HEK293 (cell line): Measurements from ENCODE around the gene METTL24.

Experiments used
- BCL11A ChIP-seq: fragments of 450-650 bp; formaldehyde crosslinking; IDR thresholded peaks from 2 replicates; pipeline ENCODE4 v1.5.1; 2016; ENCODE audit warnings: low read depth, missing biosample characterization, missing genetic modification characterization
- OSR2 ChIP-seq: fragments of 450-650 bp; formaldehyde crosslinking; IDR thresholded peaks from 2 replicates; pipeline ENCODE4 v1.5.1; 2016; ENCODE audit warnings: missing biosample characterization, missing genetic modification characterization
- SETDB1 ChIP-seq: IDR thresholded peaks from one replicate; pipeline ENCODE4 v1.6.1; 2017; ENCODE audit warnings: mild to moderate bottlenecking, low read length, moderate library complexity, mixed read lengths; ENCODE audit not compliant: insufficient read length
- TRIM28 ChIP-seq: IDR thresholded peaks from 2 replicates; pipeline ENCODE4 v1.6.1; 2011; ENCODE audit warnings: low read length, control low read depth, borderline replicate concordance
- ZBTB7A ChIP-seq: fragments of 450-650 bp; formaldehyde crosslinking; IDR thresholded peaks from 2 replicates; pipeline ENCODE4 v1.5.1; 2016; ENCODE audit warnings: low read depth, missing biosample characterization, missing genetic modification characterization
- TF ChIP-seq, protein P1 (sequence below): fragments of 450-650 bp; formaldehyde crosslinking; IDR thresholded peaks from 2 replicates; pipeline ENCODE4 v1.5.1; 2016; ENCODE audit warnings: missing biosample characterization, missing genetic modification characterization
- TF ChIP-seq, protein P2 (sequence below): IDR thresholded peaks from 2 replicates; pipeline ENCODE4 v1.6.1; 2011; ENCODE audit warnings: mild to moderate bottlenecking, low read depth, low read length, borderline replicate concordance

DNA sequence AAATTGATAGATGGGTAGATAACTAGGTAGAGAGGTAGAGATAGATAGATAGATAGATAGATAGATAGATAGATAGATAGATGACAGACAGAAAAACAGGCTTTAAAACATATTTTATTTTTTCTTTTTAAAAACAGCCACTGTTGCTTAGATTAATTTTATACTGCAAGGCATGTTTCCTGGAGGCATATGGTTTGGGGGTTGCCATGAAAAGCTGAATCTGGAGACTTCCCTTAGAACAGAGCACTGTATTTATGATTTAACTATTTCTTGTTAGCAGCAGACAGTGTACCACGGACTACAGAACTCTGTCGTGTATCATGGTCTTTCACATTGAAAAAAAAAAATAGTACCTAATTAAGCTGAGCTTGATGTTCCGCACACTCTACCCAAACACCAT is 38.8 kb downstream of the METTL24 start:
- no peak for TF ChIP-seq OSR2
- TF ChIP-seq, protein P1, sequence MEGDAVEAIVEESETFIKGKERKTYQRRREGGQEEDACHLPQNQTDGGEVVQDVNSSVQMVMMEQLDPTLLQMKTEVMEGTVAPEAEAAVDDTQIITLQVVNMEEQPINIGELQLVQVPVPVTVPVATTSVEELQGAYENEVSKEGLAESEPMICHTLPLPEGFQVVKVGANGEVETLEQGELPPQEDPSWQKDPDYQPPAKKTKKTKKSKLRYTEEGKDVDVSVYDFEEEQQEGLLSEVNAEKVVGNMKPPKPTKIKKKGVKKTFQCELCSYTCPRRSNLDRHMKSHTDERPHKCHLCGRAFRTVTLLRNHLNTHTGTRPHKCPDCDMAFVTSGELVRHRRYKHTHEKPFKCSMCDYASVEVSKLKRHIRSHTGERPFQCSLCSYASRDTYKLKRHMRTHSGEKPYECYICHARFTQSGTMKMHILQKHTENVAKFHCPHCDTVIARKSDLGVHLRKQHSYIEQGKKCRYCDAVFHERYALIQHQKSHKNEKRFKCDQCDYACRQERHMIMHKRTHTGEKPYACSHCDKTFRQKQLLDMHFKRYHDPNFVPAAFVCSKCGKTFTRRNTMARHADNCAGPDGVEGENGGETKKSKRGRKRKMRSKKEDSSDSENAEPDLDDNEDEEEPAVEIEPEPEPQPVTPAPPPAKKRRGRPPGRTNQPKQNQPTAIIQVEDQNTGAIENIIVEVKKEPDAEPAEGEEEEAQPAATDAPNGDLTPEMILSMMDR, result no peak
- TF ChIP-seq TRIM28, result no peak
- TF ChIP-seq, protein P2, sequence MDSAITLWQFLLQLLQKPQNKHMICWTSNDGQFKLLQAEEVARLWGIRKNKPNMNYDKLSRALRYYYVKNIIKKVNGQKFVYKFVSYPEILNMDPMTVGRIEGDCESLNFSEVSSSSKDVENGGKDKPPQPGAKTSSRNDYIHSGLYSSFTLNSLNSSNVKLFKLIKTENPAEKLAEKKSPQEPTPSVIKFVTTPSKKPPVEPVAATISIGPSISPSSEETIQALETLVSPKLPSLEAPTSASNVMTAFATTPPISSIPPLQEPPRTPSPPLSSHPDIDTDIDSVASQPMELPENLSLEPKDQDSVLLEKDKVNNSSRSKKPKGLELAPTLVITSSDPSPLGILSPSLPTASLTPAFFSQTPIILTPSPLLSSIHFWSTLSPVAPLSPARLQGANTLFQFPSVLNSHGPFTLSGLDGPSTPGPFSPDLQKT, result no peak
- TF ChIP-seq BCL11A (tag by site-specific recombination), result no peak
- no peak for TF ChIP-seq SETDB1
- TF ChIP-seq ZBTB7A (tag by site-specific recombination), result no peak
